ENCODE results near the gene APOL5. TPM values are rescaled to one million over a fixed set of nuclear protein-coding genes. Genes with fewer than 3 reads are reported as not detected.

The APOL5 gene
- total and polyA plus RNA-seq, 10 of the 15 experiments (the other 5 are each of a cell fraction or from before 2014, with no cell fraction given): not detected

DNA sequence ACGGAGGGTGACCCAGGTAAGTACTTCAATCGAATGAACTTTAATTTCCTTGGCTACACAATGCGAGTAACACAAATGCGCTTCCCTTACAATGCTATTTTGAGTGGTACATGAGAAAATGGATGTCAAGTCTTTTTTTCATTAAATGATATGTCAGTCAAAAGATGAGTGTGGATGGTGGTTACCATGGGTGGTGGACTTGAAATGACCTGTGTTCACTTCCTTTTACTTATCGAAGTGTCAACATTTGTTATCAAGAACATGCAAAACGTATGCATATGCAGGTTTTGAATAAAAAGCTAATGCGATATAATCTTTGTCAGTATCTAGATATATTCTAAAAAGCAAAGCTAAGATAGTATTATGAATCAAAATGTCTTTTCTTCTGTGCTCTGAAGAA, 8.8 kb upstream of the APOL5 start (continued):
- TF ChIP-seq NRF1 (conservative IDR thresholded peaks at IDR 0.05; ENCODE audit: low read depth, low read length): no peak
- TF ChIP-seq IKZF1 (conservative IDR thresholded peaks at IDR 0.05): no peak
- TF ChIP-seq NFYA (IDR thresholded peaks at IDR 0.05; ENCODE audit: borderline replicate concordance, low read depth, low read length): no peak
- TF ChIP-seq ZSCAN29 (IDR thresholded peaks at IDR 0.05): no peak
- no peak for TF ChIP-seq RB1 (IDR thresholded peaks at IDR 0.05; ENCODE audit: borderline replicate concordance)
- no peak for TF ChIP-seq PAX5 (IDR thresholded peaks at IDR 0.05; ENCODE audit: borderline replicate concordance, low read depth, low read length)
- TF ChIP-seq, protein P1, sequence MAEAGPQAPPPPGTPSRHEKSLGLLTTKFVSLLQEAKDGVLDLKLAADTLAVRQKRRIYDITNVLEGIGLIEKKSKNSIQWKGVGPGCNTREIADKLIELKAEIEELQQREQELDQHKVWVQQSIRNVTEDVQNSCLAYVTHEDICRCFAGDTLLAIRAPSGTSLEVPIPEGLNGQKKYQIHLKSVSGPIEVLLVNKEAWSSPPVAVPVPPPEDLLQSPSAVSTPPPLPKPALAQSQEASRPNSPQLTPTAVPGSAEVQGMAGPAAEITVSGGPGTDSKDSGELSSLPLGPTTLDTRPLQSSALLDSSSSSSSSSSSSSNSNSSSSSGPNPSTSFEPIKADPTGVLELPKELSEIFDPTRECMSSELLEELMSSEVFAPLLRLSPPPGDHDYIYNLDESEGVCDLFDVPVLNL (IDR thresholded peaks at IDR 0.05; ENCODE audit: low read depth, low read length): no peak
- TF ChIP-seq STAT1 (conservative IDR thresholded peaks at IDR 0.05): no peak

DNA sequence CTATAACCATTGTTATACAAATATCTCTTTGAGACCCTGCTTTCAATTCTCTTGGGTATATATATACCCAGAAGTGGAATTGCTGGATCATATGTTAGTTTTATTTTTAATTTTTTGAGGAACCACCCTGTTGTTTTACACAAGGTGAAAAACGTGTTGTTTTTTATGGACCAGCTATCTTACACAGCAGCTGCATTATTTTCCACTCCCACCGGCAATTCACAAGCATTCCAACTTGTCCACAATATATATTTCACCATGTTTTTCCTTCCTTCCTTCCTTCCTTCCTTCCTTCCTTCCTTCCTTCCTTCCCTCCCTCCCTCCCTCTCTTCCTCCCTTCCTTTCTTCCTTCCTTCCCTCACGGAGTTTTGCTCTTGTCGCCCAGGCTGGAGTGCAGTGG, 6.3 kb upstream of the APOL5 start:
- Histone ChIP-seq H4K20me1 (ENCODE audit: control insufficient read depth, insufficient read depth) (no peaks in the 10 kb centered on the region), H3K4me3 (no peak overlapping the region), H3K4me1 (ENCODE audit: control insufficient read depth, insufficient read depth, low read length) (no peaks in the 10 kb centered on the region), H2AFZ (ENCODE audit: control insufficient read depth, low read depth, low read length) (no peak overlapping the region), H3K36me3 (ENCODE audit: control insufficient read depth in 2 of 2, insufficient read depth in 2 of 2, low read length in 1 of 2) (no peaks in the 10 kb centered on the region), H3K27me3 (replicated peaks in 1 of 2; ENCODE audit: control insufficient read depth in 2 of 2, insufficient read depth in 2 of 2, low read length in 1 of 2) (no peaks in the 10 kb centered on the region), H3K4me2 (ENCODE audit: control insufficient read depth, insufficient read depth) (no peak overlapping the region), H3K79me2 (ENCODE audit: control insufficient read depth, insufficient read depth, low read length) (no peaks in the 10 kb centered on the region), H3K9me3 (replicated peaks; ENCODE audit: control insufficient read depth, insufficient read depth, low read length) (no peaks in the 10 kb centered on the region), H3K27ac (ENCODE audit: control insufficient read depth, insufficient read depth) (no peak overlapping the region), H3K9ac (ENCODE audit: control insufficient read depth, insufficient read depth, low read length) (no peak overlapping the region)
- in situ Hi-C loops (cut with MboI): no loop called here
- no peak for DNase-seq (ENCODE audit: low read depth, low spot score)
- no peak for ATAC-seq
- no peak for FAIRE-seq
- intact Hi-C loops (cut with micrococcal nuclease; ENCODE audit: unreplicated experiment): no loop called here
- CTCF ChIA-PET: interaction anchor here (0.7 kb wide), 1 partner anchor 79 kb away, joined by 6 read pairs; no protein-coding TSS in a partner anchor
- POLR2A ChIA-PET: no interaction called here
- SMC1A ChIA-PET (ENCODE audit: uncharacterized antibody, unreplicated experiment): no interaction called here
- no TSS peak for BruUV-seq (replicated peaks)
- WGBS (ENCODE audit: insufficient coverage, insufficient replicate concordance, low lambda C conversion rate, missing lambda C conversion rate): 50% methylated on average over 2 of the region's 4 CpGs
- TF ChIP-seq SUPT20H (IDR thresholded peaks at IDR 0.05; ENCODE audit: borderline replicate concordance, control insufficient read depth, low read depth, low read length) (no peak), PAX5 (IDR thresholded peaks at IDR 0.05; ENCODE audit: borderline replicate concordance, low read depth, low read length) (no peak), RAD51 (IDR thresholded peaks at IDR 0.05) (no peak), ATF7 (IDR thresholded peaks at IDR 0.05; ENCODE audit: low read depth) (no peak), RFX5 (IDR thresholded peaks at IDR 0.05; ENCODE audit: low read depth, low read length) (no peak), CREM (IDR thresholded peaks at IDR 0.05; ENCODE audit: low read depth) (no peak)
- RAD21 ChIA-PET (ENCODE audit: unreplicated experiment): no interaction called here

Data from GM12878 (cell line).